PC-3 (cell line): Measurements from ENCODE around the gene PGF.

ENCODE experiments used
- CTCF ChIP-seq: fragments of 300-600 bp; sonication (generic); conservative IDR thresholded peaks from 2 replicates; pipeline ENCODE4 v1.5.1; 2017; ENCODE audit warnings: antibody characterized with exemption, low read depth, mild to moderate bottlenecking, low read length
- EZH2 ChIP-seq: fragments of 300-600 bp; sonication (generic); IDR thresholded peaks from one replicate; pipeline ENCODE4 v1.6.1; 2017; ENCODE audit warnings: antibody characterized with exemption, mild to moderate bottlenecking, low read length; ENCODE audit not compliant: unreplicated experiment
- EZH2phosphoT487 ChIP-seq: fragments of 300-600 bp; sonication (generic); IDR thresholded peaks from 2 replicates; pipeline ENCODE4 v1.6.1; 2018; ENCODE audit warnings: mild to moderate bottlenecking, antibody characterized with exemption, low read length, borderline replicate concordance

- no peak for TF ChIP-seq CTCF
- TF ChIP-seq EZH2, result no peak
- TF ChIP-seq EZH2phosphoT487, result no peak
These were observed 6.2 kb downstream of the PGF start for GRCh38 chr14:74949191-74949601.
